Caco-2 (cell line): ENCODE measurements around the gene AFAP1L2. TPM values are rescaled to one million over a fixed set of nuclear protein-coding genes. Genes with fewer than 3 reads are reported as not detected.

Experiments used
- BruUV-seq: library from RNA; stranded (reverse); fragments of 400-500 nt; replicated peaks from 2 replicates; lab custom pipeline; 2021; lab: Mats Ljungman, UMichigan
- CTCF ChIA-PET: fragments of 300-600 bp; sonication (Branson Sonifier 250); formaldehyde crosslinking; loops from one replicate; lab custom pipeline; 2022; ENCODE audit warnings: antibody characterized with exemption; lab: Charles Lee
- POLR2A ChIA-PET: fragments of 300-600 bp; sonication (Branson Sonifier 250); formaldehyde crosslinking; loops from one replicate; lab custom pipeline; 2022; ENCODE audit warnings: antibody characterized with exemption; lab: Charles Lee
- DNase-seq, 2 experiments: peaks; one replicate each; pipeline versions ENCODE4 v3.0.0 to v3.0.0-alpha.2; 2020 to 2022
- H3K27me3 ChIP-seq: replicated peaks from 2 replicates; pipeline ENCODE4 v1.6.0; 2011; ENCODE audit warnings: low read length; ENCODE audit not compliant: control insufficient read depth, insufficient read depth
- H3K36me3 ChIP-seq: 2 replicates; pipeline ENCODE4 v1.5.1; 2011; ENCODE audit warnings: low read length; ENCODE audit not compliant: control insufficient read depth, insufficient read depth
- H3K4me1 ChIP-seq: fragments of 250-450 bp; sonication (Bioruptor Pico); 2 replicates; pipeline ENCODE4 v1.5.1; 2020; ENCODE audit warnings: mild to moderate bottlenecking
- H3K4me3 ChIP-seq: 2 replicates; pipeline ENCODE4 v1.5.1; 2011; ENCODE audit warnings: low read depth, mild to moderate bottlenecking, control low read depth, low read length
- H3K9me3 ChIP-seq: fragments of 250-450 bp; sonication (Bioruptor Pico); 2 replicates; pipeline ENCODE4 v1.5.1; 2020; ENCODE audit warnings: mild to moderate bottlenecking, moderate library complexity
- H3K27ac Mint-ChIP-seq: one replicate; pipeline ENCODE4 v1.8.0; 2022; ENCODE audit warnings: mixed read lengths; ENCODE audit not compliant: unreplicated experiment
- H3K27me3 Mint-ChIP-seq: one replicate; pipeline ENCODE4 v1.8.0; 2022; ENCODE audit warnings: mixed read lengths; ENCODE audit not compliant: insufficient read depth, unreplicated experiment
- H3K36me3 Mint-ChIP-seq: one replicate; pipeline ENCODE4 v1.8.0; 2022; ENCODE audit warnings: mild to moderate bottlenecking, mixed read lengths; ENCODE audit not compliant: insufficient read depth, unreplicated experiment
- H3K4me1 Mint-ChIP-seq: one replicate; pipeline ENCODE4 v1.8.0; 2022; ENCODE audit warnings: low read depth, mixed read lengths; ENCODE audit not compliant: unreplicated experiment
- H3K4me3 Mint-ChIP-seq: one replicate; pipeline ENCODE4 v1.8.0; 2022; ENCODE audit warnings: mild to moderate bottlenecking, moderate library complexity, mixed read lengths; ENCODE audit not compliant: unreplicated experiment
- H3K9me3 Mint-ChIP-seq: one replicate; pipeline ENCODE4 v1.8.0; 2022; ENCODE audit warnings: mixed read lengths; ENCODE audit not compliant: unreplicated experiment
- intact Hi-C: fragments of 100-400 bp; cut with micrococcal nuclease; formaldehyde crosslinking; loops from one replicate; pipeline ENCODE4 v1.10.0; 2022; ENCODE audit not compliant: unreplicated experiment
- total RNA-seq: library from RNA; stranded (reverse); gene quantifications from 2 replicates; pipeline ENCODE4 v1.2.3, GENCODE V29; 2022
- TF ChIP-seq, protein P1 (sequence below), 2 experiments: fragments of 200-600 bp in 1 of 2; IDR thresholded peaks; 1 replicate in 1 of 2; 2 replicates in 1 of 2; pipeline versions ENCODE4 v1.5.1 to v1.8.0; 2011 to 2022; ENCODE audit warnings: antibody characterized with exemption in 1 of 2, control low read depth in 1 of 2, inconsistent platforms in 1 of 2, low read depth in 1 of 2, low read length in 1 of 2, mild to moderate bottlenecking in 1 of 2, moderate library complexity in 1 of 2; ENCODE audit not compliant: insufficient read depth in 1 of 2, severe bottlenecking in 1 of 2, unreplicated experiment in 1 of 2

The AFAP1L2 gene
- total RNA-seq, 1 experiment from 2014 or later: 2.3 TPM

DNA sequence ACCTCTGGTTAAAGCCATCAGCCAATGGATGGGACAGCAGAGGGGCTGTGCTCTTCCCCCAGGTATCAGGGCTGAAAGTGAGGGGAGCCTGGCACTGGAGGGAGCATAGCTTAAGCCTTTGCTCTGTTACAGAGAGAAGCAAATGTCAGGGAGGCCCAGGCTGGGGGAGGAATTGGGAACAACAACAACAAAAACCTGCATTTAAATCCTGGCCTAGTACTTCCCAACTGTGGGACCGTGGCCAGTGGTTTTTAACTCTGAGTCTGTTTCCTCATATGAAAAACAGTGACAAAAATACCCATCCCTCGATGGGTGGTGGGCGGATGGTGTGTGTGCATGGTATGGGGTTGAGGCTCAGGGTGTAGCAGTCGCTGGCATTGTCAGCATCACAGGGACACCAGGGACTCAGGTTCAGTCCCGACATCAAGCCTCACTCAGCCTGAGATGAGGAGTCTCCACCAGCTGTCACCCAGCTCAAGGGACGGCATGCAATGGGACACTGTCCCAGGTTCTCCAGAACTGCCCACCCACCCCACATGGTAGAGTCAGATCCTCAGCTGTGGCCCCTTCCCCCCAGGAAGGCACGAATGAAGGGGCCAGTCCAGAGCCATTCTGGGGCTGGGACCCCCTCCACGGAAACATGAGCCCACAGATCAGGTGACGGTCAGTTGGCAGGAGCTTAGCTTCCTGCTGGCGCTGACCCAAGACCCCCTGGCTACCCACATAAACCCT, 74.5 kb downstream of the AFAP1L2 start:
- no peaks in the 10 kb centered on the region for H3K36me3 ChIP-seq
- H3K4me3 Mint-ChIP-seq: no peak overlapping the region

DNA sequence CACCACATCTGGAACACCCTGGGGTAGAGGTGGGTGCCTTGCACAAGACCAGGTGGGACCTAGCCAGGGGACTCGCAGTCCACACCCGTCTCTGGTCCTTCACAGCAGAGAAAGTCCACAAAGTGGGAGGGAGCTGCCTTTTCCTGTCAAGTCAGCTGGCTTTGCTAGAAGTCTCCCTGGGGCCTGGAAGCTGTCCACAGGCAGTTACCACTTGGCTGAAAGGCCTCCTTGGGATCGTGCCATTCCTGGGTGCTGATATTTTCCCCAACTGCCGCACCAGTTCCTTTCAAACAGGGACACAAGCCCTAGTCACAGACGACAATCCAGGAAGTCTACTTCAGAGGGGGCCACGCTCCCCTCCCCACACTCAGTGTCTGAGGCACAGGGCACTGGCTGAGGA, 75.4 kb downstream of the AFAP1L2 start:
- H3K27me3 Mint-ChIP-seq: no peaks in the 10 kb centered on the region
- TF ChIP-seq, protein P1, sequence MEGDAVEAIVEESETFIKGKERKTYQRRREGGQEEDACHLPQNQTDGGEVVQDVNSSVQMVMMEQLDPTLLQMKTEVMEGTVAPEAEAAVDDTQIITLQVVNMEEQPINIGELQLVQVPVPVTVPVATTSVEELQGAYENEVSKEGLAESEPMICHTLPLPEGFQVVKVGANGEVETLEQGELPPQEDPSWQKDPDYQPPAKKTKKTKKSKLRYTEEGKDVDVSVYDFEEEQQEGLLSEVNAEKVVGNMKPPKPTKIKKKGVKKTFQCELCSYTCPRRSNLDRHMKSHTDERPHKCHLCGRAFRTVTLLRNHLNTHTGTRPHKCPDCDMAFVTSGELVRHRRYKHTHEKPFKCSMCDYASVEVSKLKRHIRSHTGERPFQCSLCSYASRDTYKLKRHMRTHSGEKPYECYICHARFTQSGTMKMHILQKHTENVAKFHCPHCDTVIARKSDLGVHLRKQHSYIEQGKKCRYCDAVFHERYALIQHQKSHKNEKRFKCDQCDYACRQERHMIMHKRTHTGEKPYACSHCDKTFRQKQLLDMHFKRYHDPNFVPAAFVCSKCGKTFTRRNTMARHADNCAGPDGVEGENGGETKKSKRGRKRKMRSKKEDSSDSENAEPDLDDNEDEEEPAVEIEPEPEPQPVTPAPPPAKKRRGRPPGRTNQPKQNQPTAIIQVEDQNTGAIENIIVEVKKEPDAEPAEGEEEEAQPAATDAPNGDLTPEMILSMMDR (IDR thresholded peaks at IDR 0.05; ENCODE audit: insufficient read depth in 1 of 2, low read depth in 1 of 2, low read length in 1 of 2, severe bottlenecking in 1 of 2, unreplicated experiment in 1 of 2): no peak
- H3K4me1 Mint-ChIP-seq: peaks cover 11% of the 10 kb centered on the region
- H3K4me3 Mint-ChIP-seq: no peak overlapping the region
- peaks cover 15% of the 10 kb centered on the region for H3K4me1 ChIP-seq
- H3K9me3 ChIP-seq: no peaks in the 10 kb centered on the region
- BruUV-seq: no TSS peak
- no peaks in the 10 kb centered on the region for H3K36me3 ChIP-seq
- no peaks in the 10 kb centered on the region for H3K36me3 Mint-ChIP-seq
- no peak overlapping the region for H3K4me3 ChIP-seq
- intact Hi-C loops: no loop called here
- no peak overlapping the region for H3K27ac Mint-ChIP-seq
- no peak for DNase-seq
- H3K27me3 ChIP-seq: no peaks in the 10 kb centered on the region
- CTCF ChIA-PET: no interaction called here
- H3K9me3 Mint-ChIP-seq: no peaks in the 10 kb centered on the region
- POLR2A ChIA-PET: no interaction called here

More for the DNA sequence above, 74.5 kb downstream of the AFAP1L2 start:
- no peak for DNase-seq
- no peaks in the 10 kb centered on the region for H3K9me3 Mint-ChIP-seq
- ChIA-PET CTCF (interaction anchor here (0.6 kb wide), 1 partner anchor 43 kb away, joined by 3 read pairs; no protein-coding TSS in a partner anchor), POLR2A (no interaction called here)
- H3K4me1 Mint-ChIP-seq: peaks cover 9% of the 10 kb centered on the region
- H3K9me3 ChIP-seq: no peaks in the 10 kb centered on the region
- BruUV-seq: no TSS peak
- no peaks in the 10 kb centered on the region for H3K36me3 Mint-ChIP-seq
- TF ChIP-seq, protein P1 (IDR thresholded peaks at IDR 0.05; ENCODE audit: insufficient read depth in 1 of 2, low read depth in 1 of 2, low read length in 1 of 2, severe bottlenecking in 1 of 2, unreplicated experiment in 1 of 2): no peak
- peaks cover 15% of the 10 kb centered on the region for H3K4me1 ChIP-seq
- no peak overlapping the region for H3K27ac Mint-ChIP-seq
- intact Hi-C loops: no loop called here
- H3K4me3 ChIP-seq: no peak overlapping the region
- no peaks in the 10 kb centered on the region for H3K27me3 Mint-ChIP-seq
- no peaks in the 10 kb centered on the region for H3K27me3 ChIP-seq

DNA sequence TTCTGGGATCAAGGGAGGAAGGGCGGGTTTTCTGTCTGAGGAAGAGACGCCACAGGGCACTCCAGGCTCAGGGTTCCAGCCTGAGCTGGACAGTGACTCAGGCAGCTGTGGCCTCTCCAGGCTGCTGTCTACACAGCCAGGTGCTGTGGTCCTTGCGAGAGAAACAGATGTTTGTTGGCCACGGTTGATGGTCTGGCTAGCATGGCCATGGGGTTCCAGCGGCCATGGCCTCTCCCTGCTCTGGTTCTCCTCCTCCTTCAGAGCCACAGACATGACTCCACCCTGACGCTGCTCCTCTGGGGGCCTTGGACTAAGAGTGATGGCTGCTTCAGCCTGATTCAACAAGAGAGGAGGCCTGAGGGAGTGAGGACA, 75.9 kb downstream of the AFAP1L2 start:
- intact Hi-C loops: no loop called here
- DNase-seq: no peak
- Histone ChIP-seq H3K27me3 (no peaks in the 10 kb centered on the region), H3K4me1 (peaks cover 19% of the 10 kb centered on the region), H3K4me3 (no peak overlapping the region), H3K9me3 (no peaks in the 10 kb centered on the region), H3K36me3 (no peaks in the 10 kb centered on the region)
- TF ChIP-seq, protein P1 (IDR thresholded peaks at IDR 0.05; ENCODE audit: insufficient read depth in 1 of 2, low read depth in 1 of 2, low read length in 1 of 2, severe bottlenecking in 1 of 2, unreplicated experiment in 1 of 2): no peak
- H3K4me1 Mint-ChIP-seq: peaks cover 15% of the 10 kb centered on the region
- H3K27ac Mint-ChIP-seq: no peak overlapping the region
- no TSS peak for BruUV-seq
- no peak overlapping the region for H3K4me3 Mint-ChIP-seq
- H3K36me3 Mint-ChIP-seq: no peaks in the 10 kb centered on the region
- CTCF ChIA-PET: interaction anchor here (0.6 kb wide), 1 partner anchor 13 kb away, joined by 4 read pairs; no protein-coding TSS in a partner anchor
- H3K27me3 Mint-ChIP-seq: no peaks in the 10 kb centered on the region
- no peaks in the 10 kb centered on the region for H3K9me3 Mint-ChIP-seq
- POLR2A ChIA-PET: no interaction called here
